Measurements from ENCODE around the gene OR8D2. TPM values are rescaled to one million over a fixed set of nuclear protein-coding genes. Genes with fewer than 3 reads are reported as not detected.

OR8D2 gene
- polyA plus RNA-seq, 1 donor from 2014 or later = not detected

DNA sequence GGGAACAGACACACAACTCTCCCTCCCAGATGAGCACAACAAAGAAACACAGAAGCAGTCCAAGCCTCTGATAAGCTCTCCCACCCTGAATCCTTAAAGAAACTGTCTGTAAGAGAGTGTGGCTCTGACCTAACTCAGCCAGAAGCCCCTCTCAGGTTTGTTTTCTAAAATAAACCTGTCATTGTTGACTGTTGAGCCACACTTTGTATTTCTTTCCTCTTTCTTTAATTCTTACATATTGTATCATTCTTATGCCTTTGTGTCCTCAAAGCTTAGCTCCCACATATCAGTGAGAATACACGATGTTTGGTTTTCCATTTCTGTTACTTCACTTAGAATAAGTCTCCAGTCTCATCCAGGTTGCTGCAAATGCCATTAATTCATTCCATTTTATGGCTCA is 7.8 kb upstream of the OR8D2 start:
- H3K9ac ChIP-seq (ENCODE audit: low read length) = no peak overlapping the region
- no peaks in the 10 kb centered on the region for H3K27me3 ChIP-seq (ENCODE audit: insufficient read depth, low read depth, low read length)
- no peaks in the 10 kb centered on the region for H3F3A ChIP-seq (ENCODE audit: insufficient read depth, low read length, poor library complexity, severe bottlenecking)
- no peaks in the 10 kb centered on the region for H3K36me3 ChIP-seq (ENCODE audit: insufficient read depth, low read length)
- H3K27ac ChIP-seq (ENCODE audit: low read length) = no peak overlapping the region
- H3K4me3 ChIP-seq (ENCODE audit: low read length) = no peak overlapping the region
- no peaks in the 10 kb centered on the region for H4K20me1 ChIP-seq (ENCODE audit: insufficient read depth)
- no peaks in the 10 kb centered on the region for H3K9me2 ChIP-seq (ENCODE audit: insufficient read depth, low read length)
- no peak overlapping the region for H3K4me2 ChIP-seq (ENCODE audit: low read length)
- no peaks in the 10 kb centered on the region for H3K9me3 ChIP-seq (ENCODE audit: low read length)
- H2AFZ ChIP-seq (ENCODE audit: low read depth, low read length) = no peak overlapping the region
- H3K79me2 ChIP-seq (replicated peaks; ENCODE audit: insufficient read depth, low read length) = no peaks in the 10 kb centered on the region
- no peak for TF ChIP-seq RAD21 (conservative IDR thresholded peaks at IDR 0.05)
- no peak for TF ChIP-seq EP300 (conservative IDR thresholded peaks at IDR 0.05; ENCODE audit: poor library complexity, severe bottlenecking)
- TF ChIP-seq EZH2 (IDR thresholded peaks at IDR 0.05; ENCODE audit: borderline replicate concordance, insufficient read depth, low read length, poor library complexity, severe bottlenecking) = no peak
- no peak for TF ChIP-seq POLR2AphosphoS5 (IDR thresholded peaks at IDR 0.05)
- TF ChIP-seq MXI1 (conservative IDR thresholded peaks at IDR 0.05; ENCODE audit: poor library complexity, severe bottlenecking) = no peak
- TF ChIP-seq, protein P1, sequence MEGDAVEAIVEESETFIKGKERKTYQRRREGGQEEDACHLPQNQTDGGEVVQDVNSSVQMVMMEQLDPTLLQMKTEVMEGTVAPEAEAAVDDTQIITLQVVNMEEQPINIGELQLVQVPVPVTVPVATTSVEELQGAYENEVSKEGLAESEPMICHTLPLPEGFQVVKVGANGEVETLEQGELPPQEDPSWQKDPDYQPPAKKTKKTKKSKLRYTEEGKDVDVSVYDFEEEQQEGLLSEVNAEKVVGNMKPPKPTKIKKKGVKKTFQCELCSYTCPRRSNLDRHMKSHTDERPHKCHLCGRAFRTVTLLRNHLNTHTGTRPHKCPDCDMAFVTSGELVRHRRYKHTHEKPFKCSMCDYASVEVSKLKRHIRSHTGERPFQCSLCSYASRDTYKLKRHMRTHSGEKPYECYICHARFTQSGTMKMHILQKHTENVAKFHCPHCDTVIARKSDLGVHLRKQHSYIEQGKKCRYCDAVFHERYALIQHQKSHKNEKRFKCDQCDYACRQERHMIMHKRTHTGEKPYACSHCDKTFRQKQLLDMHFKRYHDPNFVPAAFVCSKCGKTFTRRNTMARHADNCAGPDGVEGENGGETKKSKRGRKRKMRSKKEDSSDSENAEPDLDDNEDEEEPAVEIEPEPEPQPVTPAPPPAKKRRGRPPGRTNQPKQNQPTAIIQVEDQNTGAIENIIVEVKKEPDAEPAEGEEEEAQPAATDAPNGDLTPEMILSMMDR (IDR thresholded peaks at IDR 0.05; ENCODE audit: poor library complexity, severe bottlenecking) = no peak
- TF ChIP-seq REST (IDR thresholded peaks at IDR 0.05; ENCODE audit: borderline replicate concordance) = no peak

DNA sequence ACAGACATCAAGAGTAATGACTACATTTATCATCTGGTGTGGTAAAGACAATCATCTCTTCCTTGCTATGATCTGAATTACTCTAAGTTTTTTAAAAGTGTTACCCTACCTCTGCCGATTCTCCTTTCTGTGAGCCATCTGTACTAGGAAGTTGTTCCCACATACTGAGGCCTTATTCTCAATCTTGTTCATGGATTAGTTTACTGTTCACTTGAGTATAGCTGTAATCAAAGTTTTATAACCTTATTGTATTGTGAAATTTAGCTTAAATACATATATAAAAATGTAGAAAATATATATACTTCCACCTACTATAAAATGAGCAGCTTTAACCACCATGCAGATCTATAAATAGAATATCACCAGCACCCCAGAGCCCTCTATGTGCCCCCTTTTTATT is 2.4 kb upstream of the OR8D2 start:
- Histone ChIP-seq H3K27ac (ENCODE audit: low read length) (no peak overlapping the region), H3K9me2 (ENCODE audit: insufficient read depth, low read length) (no peaks in the 10 kb centered on the region), H3K36me3 (ENCODE audit: insufficient read depth, low read length) (no peaks in the 10 kb centered on the region), H2AFZ (ENCODE audit: low read depth, low read length) (no peak overlapping the region), H3K9me3 (ENCODE audit: low read length) (no peaks in the 10 kb centered on the region), H3K4me3 (ENCODE audit: low read length) (no peak overlapping the region), H3K4me2 (ENCODE audit: low read length) (no peak overlapping the region), H3K9ac (ENCODE audit: low read length) (no peak overlapping the region), H3K27me3 (ENCODE audit: insufficient read depth, low read depth, low read length) (no peaks in the 10 kb centered on the region), H3F3A (ENCODE audit: insufficient read depth, low read length, poor library complexity, severe bottlenecking) (no peaks in the 10 kb centered on the region), H4K20me1 (ENCODE audit: insufficient read depth) (no peaks in the 10 kb centered on the region), H3K79me2 (replicated peaks; ENCODE audit: insufficient read depth, low read length) (no peaks in the 10 kb centered on the region)
- TF ChIP-seq, protein P1 (IDR thresholded peaks at IDR 0.05; ENCODE audit: poor library complexity, severe bottlenecking) = no peak
- TF ChIP-seq POLR2AphosphoS5 (IDR thresholded peaks at IDR 0.05) (no peak), EZH2 (IDR thresholded peaks at IDR 0.05; ENCODE audit: borderline replicate concordance, insufficient read depth, low read length, poor library complexity, severe bottlenecking) (no peak), REST (IDR thresholded peaks at IDR 0.05; ENCODE audit: borderline replicate concordance) (no peak), TAF1 (IDR thresholded peaks at IDR 0.05; ENCODE audit: low read depth) (no peak), MXI1 (conservative IDR thresholded peaks at IDR 0.05; ENCODE audit: poor library complexity, severe bottlenecking) (no peak), RAD21 (conservative IDR thresholded peaks at IDR 0.05) (no peak), SMC3 (conservative IDR thresholded peaks at IDR 0.05; ENCODE audit: poor library complexity) (no peak), EP300 (conservative IDR thresholded peaks at IDR 0.05; ENCODE audit: poor library complexity, severe bottlenecking) (no peak)
